Measurements from ENCODE around the gene PMEL. TPM values are rescaled to one million over a fixed set of nuclear protein-coding genes. Genes with fewer than 3 reads are reported as not detected.
A peak's percentile ranks its signal among the peaks of the same experiment; 100 is the strongest.
"Not testable (repeated sequence)": the region's sequence is repeated elsewhere in the genome, so short reads cannot be mapped to it uniquely, and the experiment has no call there.

The PMEL gene
- total RNA-seq, 1 experiment from 2014 or later, result 1.2 TPM

DNA sequence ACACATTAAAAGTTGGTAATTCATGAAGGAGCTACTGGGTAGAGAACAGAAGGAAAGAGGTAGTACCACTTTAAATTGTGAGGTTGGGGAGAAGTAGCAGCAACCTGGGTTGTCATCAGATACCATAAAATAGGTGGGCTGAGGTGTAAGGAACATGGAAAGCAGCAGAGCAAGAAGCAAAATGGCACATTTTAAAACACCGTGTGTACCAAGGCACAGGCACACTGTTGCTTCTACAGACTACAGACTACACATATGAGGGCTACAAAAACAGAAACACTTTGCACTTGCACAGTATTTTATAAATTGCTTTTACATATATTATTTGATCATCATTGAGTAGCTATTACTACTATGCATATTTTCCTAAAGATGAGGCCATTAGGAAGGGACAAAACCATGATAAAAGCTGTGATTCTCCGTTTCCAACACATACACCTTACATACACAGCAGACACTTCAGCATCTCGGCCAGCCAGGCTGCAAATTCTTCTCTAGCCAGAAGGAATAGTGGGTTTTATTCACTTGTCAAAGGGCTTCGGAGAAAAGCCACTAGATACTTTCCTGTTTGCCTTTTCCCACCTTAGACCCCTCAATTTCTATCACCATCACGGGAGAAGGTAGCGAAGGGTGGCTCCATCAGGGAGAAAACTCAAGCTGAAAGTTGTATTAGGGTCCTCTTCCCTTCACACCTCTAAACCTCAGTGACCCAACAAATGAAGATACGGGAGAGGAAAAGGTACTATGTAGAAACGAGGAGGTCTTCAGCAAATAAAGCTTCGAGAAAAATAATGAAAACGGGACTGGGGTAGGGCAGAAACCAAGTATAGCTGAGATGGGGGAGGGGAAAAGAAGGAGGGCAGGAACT lies 39.7 kb downstream of the PMEL start:
- peak overlapping the region; percentile 67 to 91 for H3K4me3 ChIP-seq (ENCODE audit: low read depth in 2 of 2, low read length in 2 of 2)
- ChIA-PET CTCF (interaction anchor here (0.6 to 0.7 kb wide), 3 partner anchors 89 to 151 kb away, joined by 4 to 9 read pairs (median 7); no protein-coding TSS in a partner anchor), POLR2A (interaction anchor here (0.6 to 1.3 kb wide), 3 partner anchors 30 to 109 kb away, joined by 3 to 13 read pairs (median 5); no protein-coding TSS in a partner anchor)
- H3K27me3 ChIP-seq (ENCODE audit: control insufficient read depth, insufficient read depth, low read length), result no peaks in the 10 kb centered on the region
- peak; percentile 5 for ATAC-seq
- H3K4me1 ChIP-seq (ENCODE audit: control insufficient read depth, insufficient read depth, low read length), result peaks cover 28% of the 10 kb centered on the region
- H3K9me3 ChIP-seq (ENCODE audit: control insufficient read depth, insufficient read depth, low read depth, low read length), result no peaks in the 10 kb centered on the region
- TF ChIP-seq SIN3A (IDR thresholded peaks at IDR 0.05; ENCODE audit: borderline replicate concordance, insufficient read depth, low read depth, low read length) (no peak), POLR2AphosphoS5 (IDR thresholded peaks at IDR 0.05; ENCODE audit: low read depth, low read length) (no peak), TCF7L2 (IDR thresholded peaks at IDR 0.05; ENCODE audit: low read depth, low read length) (no peak), CTCF (IDR thresholded peaks at IDR 0.05) (0 out of 2 replicates have a peak, but pooled peaks have one; percentile 26), REST (IDR thresholded peaks at IDR 0.05; ENCODE audit: insufficient read depth in 1 of 2, low read depth in 2 of 2, low read length in 1 of 2) (no peak)
- H3K27ac ChIP-seq (ENCODE audit: low read length), result peak overlapping the region; percentile 100
- in situ Hi-C loops (cut with HindIII; ENCODE audit: low pct_unique_long_range_greater_than_20kb, low sequenced_read_pairs), result no loop called here
- DNase-seq (ENCODE audit: low read depth, low spot score), result no peak
- H3K36me3 ChIP-seq (ENCODE audit: control insufficient read depth, insufficient read depth, low read length), result peaks cover 4% of the 10 kb centered on the region; the same call in 1 of the 2 replicates
- intact Hi-C loops (cut with micrococcal nuclease; ENCODE audit: unreplicated experiment), result loop anchor here (2.0 to 5.0 kb wide), 2 partner anchors 97 to 199 kb away; partner anchors contain the start of genes CD63 and DNAJC14
- TSS peak; percentile 81 for BruUV-seq (replicated peaks)

GRCh38 chr12:55925371-55925770 lies 40.5 kb downstream of the PMEL start:
- DNase-seq (ENCODE audit: low read depth, low spot score) (no peak), ATAC-seq (no peak)
- CTCF ChIA-PET, result no interaction called here
- BruUV-seq (replicated peaks), result no TSS peak
- no peaks in the 10 kb centered on the region for H3K9me3 ChIP-seq (ENCODE audit: control insufficient read depth, insufficient read depth, low read depth, low read length)
- H3K27ac ChIP-seq (ENCODE audit: low read length), result peak overlapping the region; percentile 100
- TF ChIP-seq TCF7L2 (IDR thresholded peaks at IDR 0.05; ENCODE audit: low read depth, low read length) (no peak), SIN3A (IDR thresholded peaks at IDR 0.05; ENCODE audit: borderline replicate concordance, insufficient read depth, low read depth, low read length) (no peak)
- POLR2A ChIA-PET, result interaction anchor here (1.2 kb wide), 1 partner anchor 96 kb away, joined by 8 read pairs; the partner anchor contains the start of gene DNAJC14
- peak overlapping the region in 1 of 2 experiments; percentile 67; a peak in 2 of 4 replicates for H3K4me3 ChIP-seq (ENCODE audit: low read depth in 2 of 2, low read length in 2 of 2)
- no peaks in the 10 kb centered on the region for H3K27me3 ChIP-seq (ENCODE audit: control insufficient read depth, insufficient read depth, low read length)
- in situ Hi-C loops (cut with HindIII; ENCODE audit: low pct_unique_long_range_greater_than_20kb, low sequenced_read_pairs) (no loop called here), intact Hi-C loops (cut with micrococcal nuclease; ENCODE audit: unreplicated experiment) (loop anchor here (5.0 kb wide), 1 partner anchor 198 kb away; the partner anchor contains the start of gene CD63)
- H3K4me1 ChIP-seq (ENCODE audit: control insufficient read depth, insufficient read depth, low read length), result peaks cover 21% of the 10 kb centered on the region
- H3K36me3 ChIP-seq (ENCODE audit: control insufficient read depth, insufficient read depth, low read length), result peaks cover 4% of the 10 kb centered on the region; the same call in 1 of the 2 replicates

GRCh38 chr12:55923648-55924047 lies 42.2 kb downstream of the PMEL start:
- H3K4me3 ChIP-seq (ENCODE audit: low read depth in 2 of 2, low read length in 2 of 2); H3K36me3 ChIP-seq (ENCODE audit: control insufficient read depth, insufficient read depth, low read length); DNase-seq (ENCODE audit: low read depth, low spot score); H3K27ac ChIP-seq (ENCODE audit: low read length); CTCF ChIA-PET; BruUV-seq (replicated peaks); intact Hi-C loops (cut with micrococcal nuclease; ENCODE audit: unreplicated experiment); in situ Hi-C loops (cut with HindIII; ENCODE audit: low pct_unique_long_range_greater_than_20kb, low sequenced_read_pairs); H3K27me3 ChIP-seq (ENCODE audit: control insufficient read depth, insufficient read depth, low read length); POLR2A ChIA-PET; ATAC-seq; H3K9me3 ChIP-seq (ENCODE audit: control insufficient read depth, insufficient read depth, low read depth, low read length): not testable (repeated sequence)
- H3K4me1 ChIP-seq (ENCODE audit: control insufficient read depth, insufficient read depth, low read length), result peaks cover 11% of the 10 kb centered on the region
